Measurements from ENCODE around the gene ZNF552. TPM values are rescaled to one million over a fixed set of nuclear protein-coding genes. Genes with fewer than 3 reads are reported as not detected.
"Not testable (repeated sequence)": the region's sequence is repeated elsewhere in the genome, so short reads cannot be mapped to it uniquely, and the experiment has no call there.

Gene ZNF552
- total RNA-seq, 2 experiments from 2014 or later = 6.5 to 6.7 TPM

DNA sequence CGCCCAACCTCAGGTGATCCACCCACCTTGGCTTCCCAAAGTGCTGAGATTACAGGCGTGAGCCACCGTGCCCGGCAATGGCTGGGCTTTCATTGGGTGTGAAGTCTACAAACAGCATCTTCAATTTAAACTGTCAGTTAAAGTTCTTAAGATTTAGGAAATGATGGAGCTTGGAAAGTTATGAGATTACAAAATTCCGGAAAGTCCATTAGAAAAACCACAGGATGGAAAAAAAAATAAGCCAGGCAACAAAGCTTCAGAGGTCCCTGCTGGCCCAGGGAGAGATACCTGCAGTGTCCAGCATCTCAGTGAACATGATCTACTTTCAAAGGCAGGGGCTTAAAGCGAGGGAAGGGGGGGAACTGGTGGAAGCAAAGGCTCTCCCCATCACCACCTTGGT lies 10.8 kb upstream of the ZNF552 start:
- no peak for ATAC-seq
- peak overlapping the region; percentile 55 for H3K27ac Mint-ChIP-seq
- no peak for DNase-seq
- ChIA-PET CTCF (no interaction called here), POLR2A (interaction anchor here (1.8 to 2.3 kb wide), 2 partner anchors 11 to 18 kb away, joined by 5 to 6 read pairs; partner anchors contain the start of gene ZNF552)
- intact Hi-C loops (cut with micrococcal nuclease) = no loop called here
- no peaks in the 10 kb centered on the region for H3K27me3 Mint-ChIP-seq
- H3K9me3 Mint-ChIP-seq = no peaks in the 10 kb centered on the region
- H3K4me3 Mint-ChIP-seq = no peak overlapping the region
- TF ChIP-seq, protein P1, sequence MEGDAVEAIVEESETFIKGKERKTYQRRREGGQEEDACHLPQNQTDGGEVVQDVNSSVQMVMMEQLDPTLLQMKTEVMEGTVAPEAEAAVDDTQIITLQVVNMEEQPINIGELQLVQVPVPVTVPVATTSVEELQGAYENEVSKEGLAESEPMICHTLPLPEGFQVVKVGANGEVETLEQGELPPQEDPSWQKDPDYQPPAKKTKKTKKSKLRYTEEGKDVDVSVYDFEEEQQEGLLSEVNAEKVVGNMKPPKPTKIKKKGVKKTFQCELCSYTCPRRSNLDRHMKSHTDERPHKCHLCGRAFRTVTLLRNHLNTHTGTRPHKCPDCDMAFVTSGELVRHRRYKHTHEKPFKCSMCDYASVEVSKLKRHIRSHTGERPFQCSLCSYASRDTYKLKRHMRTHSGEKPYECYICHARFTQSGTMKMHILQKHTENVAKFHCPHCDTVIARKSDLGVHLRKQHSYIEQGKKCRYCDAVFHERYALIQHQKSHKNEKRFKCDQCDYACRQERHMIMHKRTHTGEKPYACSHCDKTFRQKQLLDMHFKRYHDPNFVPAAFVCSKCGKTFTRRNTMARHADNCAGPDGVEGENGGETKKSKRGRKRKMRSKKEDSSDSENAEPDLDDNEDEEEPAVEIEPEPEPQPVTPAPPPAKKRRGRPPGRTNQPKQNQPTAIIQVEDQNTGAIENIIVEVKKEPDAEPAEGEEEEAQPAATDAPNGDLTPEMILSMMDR (IDR thresholded peaks at IDR 0.05) = no peak
- peaks cover 54% of the 10 kb centered on the region for H3K4me1 Mint-ChIP-seq (ENCODE audit: low read depth)
- peaks cover 70% of the 10 kb centered on the region for H3K36me3 Mint-ChIP-seq (ENCODE audit: low read depth)

DNA sequence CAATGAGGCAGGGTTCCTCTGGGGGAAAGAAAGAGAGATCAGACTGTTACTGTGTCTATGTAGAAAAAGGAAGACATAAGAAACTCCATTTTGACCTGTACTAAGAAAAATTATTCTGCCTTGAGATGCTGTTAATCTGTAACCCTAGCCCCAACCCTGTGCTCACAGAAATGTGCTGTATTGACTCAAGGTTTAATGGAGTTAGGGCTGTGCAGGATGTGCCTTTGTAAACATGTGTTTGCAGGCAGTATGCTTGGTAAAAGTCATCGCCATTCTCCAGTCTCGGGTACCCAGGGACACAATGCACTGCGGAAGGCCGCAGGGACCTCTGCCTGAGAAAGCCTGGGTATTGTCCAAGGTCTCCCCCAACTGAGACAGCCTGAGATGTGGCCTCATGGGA lies 8.9 kb upstream of the ZNF552 start:
- H3K9me3 Mint-ChIP-seq; intact Hi-C loops (cut with micrococcal nuclease); POLR2A ChIA-PET; DNase-seq; H3K27me3 Mint-ChIP-seq; CTCF ChIA-PET; H3K4me3 Mint-ChIP-seq; ATAC-seq: not testable (repeated sequence)
- H3K4me1 Mint-ChIP-seq (ENCODE audit: low read depth) = peaks cover 49% of the 10 kb centered on the region
- H3K27ac Mint-ChIP-seq = peak overlapping the region; percentile 16
- peaks cover 62% of the 10 kb centered on the region for H3K36me3 Mint-ChIP-seq (ENCODE audit: low read depth)

DNA sequence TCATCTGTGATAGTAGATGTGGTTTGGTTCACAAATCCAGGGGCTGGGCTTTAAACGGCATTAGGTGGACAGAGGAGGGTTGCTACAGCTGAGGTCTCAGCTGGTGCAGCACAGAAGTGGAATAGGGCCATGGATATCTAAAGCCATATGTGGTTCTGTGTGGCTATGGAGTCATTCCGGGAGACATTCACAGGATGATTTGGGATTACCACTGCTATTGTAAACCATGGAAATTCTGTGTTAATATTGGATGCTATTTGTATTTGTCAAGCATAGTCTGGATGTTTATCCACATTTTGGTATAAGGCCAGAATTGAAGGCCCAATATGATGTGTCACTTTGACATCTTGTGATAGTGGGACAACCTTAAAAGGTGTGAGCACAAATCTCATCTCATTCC lies 8.4 kb upstream of the ZNF552 start:
- H3K9me3 Mint-ChIP-seq; ATAC-seq; CTCF ChIA-PET; H3K27me3 Mint-ChIP-seq; DNase-seq; H3K4me3 Mint-ChIP-seq; intact Hi-C loops (cut with micrococcal nuclease); POLR2A ChIA-PET: not testable (repeated sequence)
- Mint-ChIP-seq H3K4me1 (ENCODE audit: low read depth) (peaks cover 51% of the 10 kb centered on the region), H3K36me3 (ENCODE audit: low read depth) (peaks cover 62% of the 10 kb centered on the region), H3K27ac (peak overlapping the region; percentile 46)

DNA sequence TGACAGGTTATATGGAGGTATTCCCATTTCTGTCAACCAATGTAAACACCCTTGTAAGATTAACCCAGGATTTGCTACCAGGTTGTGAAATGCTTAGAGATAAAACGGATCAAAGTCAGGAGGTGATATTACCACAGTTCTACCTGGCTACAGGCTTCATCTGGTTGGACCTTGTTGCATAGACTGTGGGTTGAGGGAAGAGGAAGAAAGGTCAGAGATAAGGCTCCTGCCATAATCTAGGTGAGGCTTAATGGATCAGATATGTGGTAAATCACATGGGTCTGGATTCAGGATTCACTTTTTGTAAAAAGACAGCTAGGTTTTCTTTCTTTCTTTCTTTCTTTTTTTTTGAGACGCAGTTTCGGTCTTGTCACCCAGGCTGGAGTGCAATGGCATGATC lies 6.8 kb upstream of the ZNF552 start:
- ChIA-PET POLR2A (interaction anchor here (1.1 kb wide), 1 partner anchor 21 kb away, joined by 3 read pairs; no protein-coding TSS in a partner anchor), CTCF (interaction anchor here (1.1 kb wide), 1 partner anchor 110 kb away, joined by 3 read pairs; no protein-coding TSS in a partner anchor)
- Mint-ChIP-seq H3K4me1 (ENCODE audit: low read depth) (peaks cover 48% of the 10 kb centered on the region), H3K4me3 (peak overlapping the region; percentile 98), H3K36me3 (ENCODE audit: low read depth) (peaks cover 53% of the 10 kb centered on the region)
- DNase-seq; H3K27me3 Mint-ChIP-seq; H3K9me3 Mint-ChIP-seq; ATAC-seq; intact Hi-C loops (cut with micrococcal nuclease); H3K27ac Mint-ChIP-seq: not testable (repeated sequence)

DNA sequence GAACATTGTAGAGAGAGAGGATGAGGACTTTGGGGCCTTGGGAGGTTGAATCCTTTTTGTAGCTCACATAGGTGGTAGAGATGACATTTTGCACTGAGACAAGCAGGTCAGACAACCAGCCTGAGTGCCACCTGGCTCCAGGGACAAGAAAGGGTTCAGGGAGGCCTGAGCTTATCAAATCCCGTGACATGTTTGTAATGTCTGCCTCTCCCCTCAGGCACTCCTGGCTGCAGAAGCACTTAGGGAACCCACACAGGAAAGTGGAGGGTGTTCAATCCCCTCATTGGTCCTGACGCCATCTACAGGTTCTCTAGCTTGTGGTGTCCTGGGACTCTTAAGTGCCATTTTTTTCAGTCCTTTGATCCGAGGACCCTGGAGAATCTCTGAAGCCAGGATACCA lies 6.4 kb upstream of the ZNF552 start:
- POLR2A ChIA-PET = not testable (repeated sequence)

DNA sequence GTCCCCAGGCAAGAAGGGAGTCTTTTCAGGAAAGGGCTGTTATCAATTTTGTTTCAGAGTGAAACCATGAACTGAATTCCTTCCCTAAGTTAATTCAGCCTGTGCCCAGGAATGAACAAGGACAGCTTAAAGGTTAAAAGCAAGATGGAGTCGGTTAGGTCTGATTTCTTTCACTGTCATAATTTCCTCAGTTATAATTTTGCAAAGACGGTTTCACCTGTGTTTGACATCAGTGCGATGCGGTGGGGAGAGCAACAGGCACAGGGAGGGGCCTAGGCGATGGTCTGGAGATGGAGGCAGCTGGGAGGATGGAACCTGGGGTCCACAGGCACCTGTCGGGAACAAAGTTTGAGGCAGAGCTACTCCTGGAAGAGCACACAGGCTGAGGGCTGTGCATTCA lies 5.9 kb upstream of the ZNF552 start:
- ATAC-seq (no peak), DNase-seq (no peak)
- Mint-ChIP-seq H3K27ac (peak overlapping the region; percentile 99), H3K27me3 (no peaks in the 10 kb centered on the region), H3K36me3 (ENCODE audit: low read depth) (peaks cover 46% of the 10 kb centered on the region), H3K4me3 (peak overlapping the region; percentile 98), H3K9me3 (no peaks in the 10 kb centered on the region), H3K4me1 (ENCODE audit: low read depth) (peaks cover 50% of the 10 kb centered on the region)
- POLR2A ChIA-PET = interaction anchor here (1.5 kb wide), 2 partner anchors 17 to 27 kb away, joined by 3 to 4 read pairs; no protein-coding TSS in a partner anchor
- CTCF ChIA-PET = interaction anchor here (1.1 to 1.4 kb wide), 2 partner anchors 10 to 109 kb away, joined by 3 read pairs; partner anchors contain the start of gene ZNF587B
- intact Hi-C loops (cut with micrococcal nuclease) = no loop called here
- TF ChIP-seq, protein P1 (IDR thresholded peaks at IDR 0.05) = no peak

More for the DNA sequence above, 6.4 kb upstream of the ZNF552 start:
- H3K9me3 Mint-ChIP-seq; ATAC-seq; H3K27me3 Mint-ChIP-seq; intact Hi-C loops (cut with micrococcal nuclease); DNase-seq: not testable (repeated sequence)
- Mint-ChIP-seq H3K27ac (peak overlapping the region; percentile 99), H3K4me1 (ENCODE audit: low read depth) (peaks cover 50% of the 10 kb centered on the region), H3K36me3 (ENCODE audit: low read depth) (peaks cover 49% of the 10 kb centered on the region), H3K4me3 (peak overlapping the region; percentile 98)
- CTCF ChIA-PET = interaction anchor here (1.1 to 1.4 kb wide), 2 partner anchors 9 to 109 kb away, joined by 3 read pairs; partner anchors contain the start of gene ZNF587B

DNA sequence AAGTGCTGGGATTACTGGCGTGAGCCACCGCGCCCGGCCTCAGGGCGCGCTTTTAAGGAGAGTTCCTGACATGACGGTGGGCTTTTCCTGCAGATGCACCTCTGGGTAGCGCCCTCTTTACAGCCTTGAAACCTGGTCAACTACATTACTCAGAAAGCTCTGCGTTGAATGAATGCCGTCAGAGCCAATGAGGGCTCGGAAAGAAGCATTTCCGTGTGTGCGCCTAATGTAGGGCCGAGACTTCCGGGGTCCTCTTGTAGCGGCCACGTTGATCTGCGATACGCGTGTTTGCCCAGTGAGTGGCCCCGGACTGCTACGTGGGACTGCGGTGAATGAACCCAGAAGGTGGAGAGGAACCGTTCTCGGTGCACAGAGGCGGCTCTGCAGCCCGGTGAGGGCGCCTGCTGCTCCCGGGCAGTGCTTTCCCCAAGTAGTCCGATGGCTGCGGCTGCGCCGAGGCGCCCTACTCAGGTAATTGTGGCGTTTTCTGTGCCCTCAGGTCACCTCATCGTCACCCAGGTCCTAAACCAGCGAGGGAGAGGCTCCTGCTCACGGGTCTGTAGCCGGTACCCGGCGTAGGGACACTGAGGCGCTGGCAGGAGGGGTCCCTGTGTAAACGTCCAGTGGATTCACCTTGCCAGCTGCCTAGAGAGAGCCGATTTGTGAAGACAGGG lies 4.9 kb upstream of the ZNF552 start:
- no peaks in the 10 kb centered on the region for H3K9me3 Mint-ChIP-seq
- peak overlapping the region; percentile 98 for H3K4me3 Mint-ChIP-seq
- TF ChIP-seq, protein P1 (IDR thresholded peaks at IDR 0.05) = no peak
- peak overlapping the region; percentile 99 for H3K27ac Mint-ChIP-seq
- peak; percentile 88 for ATAC-seq
- ChIA-PET CTCF (interaction anchor here (0.6 to 1.4 kb wide), 3 partner anchors 11 to 718 kb away, joined by 3 read pairs; partner anchors contain the start of genes ZNF551 and ZNF587B), POLR2A (interaction anchor here (1.0 to 1.6 kb wide), 7 partner anchors 16 to 626 kb away, joined by 3 to 6 read pairs (median 3); partner anchors contain the start of gene ZNF587)
- intact Hi-C loops (cut with micrococcal nuclease) = no loop called here
- peaks cover 56% of the 10 kb centered on the region for H3K4me1 Mint-ChIP-seq (ENCODE audit: low read depth)
- H3K27me3 Mint-ChIP-seq = no peaks in the 10 kb centered on the region
- H3K36me3 Mint-ChIP-seq (ENCODE audit: low read depth) = peaks cover 42% of the 10 kb centered on the region
- peak; percentile 91 for DNase-seq

All from activated CD8-positive, alpha-beta T cell treated with anti-CD3 and anti-CD28 coated beads for 36 hours (primary cell).